Heart right ventricle (tissue), 16 donors: ENCODE data around the gene GCKR. TPM values are rescaled to one million over a fixed set of nuclear protein-coding genes. Genes with fewer than 3 reads are reported as not detected.

Experiments
- ATAC-seq, 8 donors: fragments of 200-7000 bp; cut with Tn5 transposase; one replicate each; pipeline ENCODE4 v1.9.1; 2020; ENCODE audit warnings: mild to moderate bottlenecking in 8 of 8, moderate library complexity in 8 of 8, moderate number of reproducible peaks in 1 of 8
- DNase-seq, 2 donors: peaks; one replicate each; pipeline ENCODE4 v3.0.0-alpha.2; 2020
- H3K27ac ChIP-seq, 10 donors: fragments of 200-600 bp; sonication (generic) in 2 of 10; one replicate each; pipeline versions ENCODE4 v1.5.0 to v1.8.0; 2020 to 2022; ENCODE audit warnings: mild to moderate bottlenecking in 3 of 10
- H3K27me3 ChIP-seq, 7 donors: fragments of 200-600 bp; one replicate each; pipeline ENCODE4 v1.8.0; 2021 to 2022; ENCODE audit warnings: mild to moderate bottlenecking in 2 of 7
- H3K36me3 ChIP-seq, 9 donors: fragments of 200-600 bp; sonication (generic) in 1 of 9; one replicate each; pipeline versions ENCODE4 v1.5.0 to v1.8.0; 2020 to 2022; ENCODE audit warnings: mild to moderate bottlenecking in 2 of 9
- H3K4me1 ChIP-seq, 9 donors: fragments of 200-600 bp; sonication (generic) in 1 of 9; one replicate each; pipeline versions ENCODE4 v1.5.0 to v1.8.0; 2020 to 2022; ENCODE audit warnings: mild to moderate bottlenecking in 4 of 9
- H3K4me3 ChIP-seq, 10 donors: fragments of 200-600 bp; sonication (generic) in 2 of 10; one replicate each; pipeline versions ENCODE4 v1.5.0 to v1.8.0; 2020 to 2022; ENCODE audit warnings: mild to moderate bottlenecking in 7 of 10, moderate library complexity in 2 of 10
- H3K9me3 ChIP-seq, 11 donors: fragments of 200-600 bp in 10 of 11; sonication (generic) in 2 of 11; one replicate each; pipeline versions ENCODE4 v1.5.0 to v1.8.0; 2013 to 2022; ENCODE audit warnings: mild to moderate bottlenecking in 2 of 11, control low read depth in 1 of 11, moderate library complexity in 1 of 11
- CTCF ChIP-seq, 9 donors: fragments of 200-600 bp; sonication (generic) in 2 of 9; IDR thresholded peaks; one replicate each; pipeline versions ENCODE4 v1.5.0 to v1.8.0; 2021 to 2022; ENCODE audit warnings: antibody characterized with exemption in 9 of 9, mild to moderate bottlenecking in 5 of 9, moderate library complexity in 1 of 9
- WGBS, 2 donors: extraction: QIAGEN DNeasy Blood & Tissue Kit; methylation state at CpG; one replicate each; pipeline ENCODE4 v1.1.7; 2013; ENCODE audit warnings: inconsistent platforms in 1 of 2; 5-methylcytosine and 5-hydroxymethylcytosine counted together
- intact Hi-C, 10 donors: fragments of 100-400 bp; cut with DNase I; formaldehyde crosslinking; loops; one replicate each; pipeline versions ENCODE4 v1.11.1 to v1.14.2; 2022
- polyA plus RNA-seq, 2 donors: library from polyadenylated mRNA; stranded (reverse); fragments of 200-250 nt; gene quantifications; one replicate each; pipeline ENCODE4 v1.2.3, GENCODE V29; 2013
- total RNA-seq, 10 donors: library from RNA; stranded (reverse); fragmentation: NEBNext Ultra II Directional in 3 of 10; extraction: Animal tissue kit (Norgen Biotek cat#: 25700) in 3 of 10; gene quantifications; one replicate each; pipeline versions ENCODE4 v1.2.1 to v1.2.4, GENCODE V29; 2021 to 2023
- donor health status: Arrhythmogenic right ventricular cardiomyopathy.
- donor health status: ischemic (EF 13 %, LVEDD 7.1; RV severe dilation, severe dysfunction).
- donor health status: healthy with polysubstance abuse.
- donor health status: DM: no; HTN: yes; CAD: no.
- donor health status: DM: no; HTN: no; CAD: no.
- donor health status: ischemic (EF 25% LVEDD 6.9; RV normal size, moderate dysfunction).
- donor health status: ischemic (EF 25% LVEDD 5.7; RV mildly dilated, moderate dysfunction).
- donor health status: healthy.
- donor health status: DM: yes; HTN: yes; CAD: no.
- donor health status: Ischemic cardiomyopathy.
- donor health status: ischemic (EF 35%, LVEDD 5.7; RV mildly dilated, moderate dysfunction).
- donor health status: nonischemic (EF 11% LVEDD 7.7; RV severe dilation, severe dysfunction).
- donor health status: DM: yes; HTN: yes; CAD: no.
- donor health status: PGD.
- donor health status: ischemic (EF 29% LVEDD 5.4; RV normal size, mild dysfunction).
- donor health status: nonischemic (EF 23%, LVEDD 6.1; RV moderate dilation, normal function).

Gene GCKR
- total and polyA plus RNA-seq, 12 donors: 0.19 to 1.6 (median 0.90) TPM; not detected in 8

GRCh38 chr2:27493948-27494283 lies 2.7 kb upstream of the GCKR start:
- intact Hi-C loops: loop anchor here in 4 of 10 donors (5.0 to 10.0 kb wide), 3 partner anchors 88 to 131 kb away; partner anchors contain the start of genes CCDC121 (in 2 of the 4), GPN1 (in 2 of the 4) and ZNF512 (in 2 of the 4)
- Histone ChIP-seq H3K4me1 (peaks cover 2 to 36% (median 15%) of the 10 kb centered on the region in 9 donors), H3K4me3 (peak overlapping the region in 1 of 10 donors; percentile 57), H3K27me3 (peaks cover 0 to 52% (median 13%) of the 10 kb centered on the region in 7 donors), H3K9me3 (no peaks in the 10 kb centered on the region), H3K27ac (no peak overlapping the region), H3K36me3 (no peaks in the 10 kb centered on the region)
- no peak for TF ChIP-seq CTCF (IDR thresholded peaks at IDR 0.05)
- ATAC-seq (no peak), DNase-seq (peak in 1 of 2 donors; percentile 12)
- WGBS, 2 donors: 92 to 93% methylated on average over 13 of the region's 13 CpGs

GRCh38 chr2:27494284-27494943 lies 2.2 kb upstream of the GCKR start:
- Histone ChIP-seq H3K4me3 (peak overlapping the region; percentile 49 to 65 (median 58)), H3K4me1 (peaks cover 0 to 32% (median 12%) of the 10 kb centered on the region in 9 donors), H3K27me3 (peaks cover 0 to 57% (median 13%) of the 10 kb centered on the region in 7 donors), H3K27ac (peak overlapping the region in 4 of 10 donors; percentile 12 to 53 (median 48)), H3K9me3 (no peaks in the 10 kb centered on the region), H3K36me3 (no peaks in the 10 kb centered on the region)
- DNase-seq: peak; percentile 18 to 21
- intact Hi-C loops: loop anchor here in 4 of 10 donors (5.0 to 10.0 kb wide), 3 partner anchors 88 to 130 kb away; partner anchors contain the start of genes CCDC121 (in 2 of the 4), GPN1 (in 2 of the 4) and ZNF512 (in 2 of the 4)
- WGBS, 2 donors: 21% methylated on average over 35 of the region's 35 CpGs
- no peak for TF ChIP-seq CTCF (IDR thresholded peaks at IDR 0.05)
- ATAC-seq: peak in 5 of 8 donors; percentile 1 to 34 (median 3)

GRCh38 chr2:27494944-27495554 lies 1.6 kb upstream of the GCKR start, which contains the start of gene FNDC4:
TSS of gene FNDC4 (minus strand) at chr2:27495200. CDS start at chr2:27494679, 521 bp downstream.
- intact Hi-C loops: loop anchor here in 4 of 10 donors (5.0 to 10.0 kb wide), 3 partner anchors 87 to 130 kb away; partner anchors contain the start of genes CCDC121 (in 2 of the 4), GPN1 (in 2 of the 4) and ZNF512 (in 2 of the 4)
- H3K27me3 ChIP-seq: peaks cover 0 to 57% (median 13%) of the 10 kb centered on the region in 7 donors
- H3K4me1 ChIP-seq: peaks cover 0 to 31% (median 9%) of the 10 kb centered on the region in 9 donors
- no peaks in the 10 kb centered on the region for H3K36me3 ChIP-seq
- ATAC-seq: peak; percentile 27 to 69 (median 40)
- no peaks in the 10 kb centered on the region for H3K9me3 ChIP-seq
- DNase-seq: peak; percentile 17 to 28
- no peak for TF ChIP-seq CTCF (IDR thresholded peaks at IDR 0.05)
- H3K4me3 ChIP-seq: peak within 1 kb of the TSS; percentile 49 to 65 (median 58)
- 0 to 1% methylated on average over 59 to 70 of the region's 70 CpGs for WGBS, 2 donors
- peak within 1 kb of the TSS in 4 of 10 donors; percentile 12 to 53 (median 52) for H3K27ac ChIP-seq

- no peaks in the 10 kb centered on the region for H3K36me3 ChIP-seq
- DNase-seq (no peak), ATAC-seq (no peak)
- intact Hi-C loops: loop anchor here in 3 of 10 donors (10.0 kb wide), 2 partner anchors 89 to 129 kb away; partner anchors contain the start of genes CCDC121 (in 2 of the 3), GPN1 (in 2 of the 3) and ZNF512 (in 1 of the 3)
- TF ChIP-seq CTCF (IDR thresholded peaks at IDR 0.05): no peak
- no peak overlapping the region for H3K27ac ChIP-seq
- no peak overlapping the region for H3K4me3 ChIP-seq
- peaks cover 0 to 28% (median 9%) of the 10 kb centered on the region in 9 donors for H3K4me1 ChIP-seq
- peaks cover 0 to 57% (median 13%) of the 10 kb centered on the region in 7 donors for H3K27me3 ChIP-seq
- 58 to 83% methylated on average over 4 of the region's 4 CpGs for WGBS, 2 donors
- no peaks in the 10 kb centered on the region for H3K9me3 ChIP-seq
These were observed 741 bp upstream of the GCKR start for GRCh38 chr2:27495840-27496356.
